Activated CD4-positive, alpha-beta memory T cell treated with anti-CD3 and anti-CD28 coated beads for 36 hours (primary cell): Measurements from ENCODE around the gene SDK2. TPM values are rescaled to one million over a fixed set of nuclear protein-coding genes. Genes with fewer than 3 reads are reported as not detected.
"Not testable (repeated sequence)": the region's sequence is repeated elsewhere in the genome, so short reads cannot be mapped to it uniquely, and the experiment has no call there.

Experiments used
- CTCF ChIA-PET: fragments of 350-600 bp; sonication (Branson Sonifier 250); formaldehyde crosslinking; loops from one replicate; lab custom pipeline; 2021; ENCODE audit warnings: antibody characterized with exemption, inconsistent platforms; lab: Charles Lee
- POLR2A ChIA-PET: fragments of 350-600 bp; sonication (Branson Sonifier 250); formaldehyde crosslinking; loops from one replicate; lab custom pipeline; 2021; ENCODE audit warnings: antibody characterized with exemption; lab: Charles Lee
- DNase-seq: peaks from one replicate; pipeline ENCODE4 v3.0.0-alpha.2; 2020
- H3K27ac Mint-ChIP-seq: one replicate; pipeline ENCODE4 v1.8.0; 2021; ENCODE audit warnings: mixed read lengths
- H3K27me3 Mint-ChIP-seq: one replicate; pipeline ENCODE4 v1.8.0; 2021; ENCODE audit warnings: mixed read lengths
- H3K36me3 Mint-ChIP-seq: one replicate; pipeline ENCODE4 v1.8.0; 2021; ENCODE audit warnings: mixed read lengths
- H3K4me1 Mint-ChIP-seq: one replicate; pipeline ENCODE4 v1.8.0; 2021; ENCODE audit warnings: low read depth, mixed read lengths
- H3K4me3 Mint-ChIP-seq: one replicate; pipeline ENCODE4 v1.8.0; 2021; ENCODE audit warnings: mild to moderate bottlenecking, mixed read lengths
- H3K9me3 Mint-ChIP-seq: one replicate; pipeline ENCODE4 v1.8.0; 2021; ENCODE audit warnings: mixed read lengths
- intact Hi-C: fragments of 100-400 bp; cut with micrococcal nuclease; formaldehyde crosslinking; loops from one replicate; pipeline ENCODE4 v1.15.1; 2023
- total RNA-seq, 2 experiments: library from RNA; stranded (reverse); gene quantifications; one replicate each; pipeline ENCODE4 v1.2.3, GENCODE V29; 2021

Gene SDK2
- total RNA-seq, 2 experiments from 2014 or later: 0.05 to 0.12 TPM

- ChIA-PET CTCF (interaction anchor here (2.9 kb wide), 1 partner anchor 10 kb away, joined by 15 read pairs; no protein-coding TSS in a partner anchor), POLR2A (no interaction called here)
- no peak overlapping the region for H3K27ac Mint-ChIP-seq
- no peak overlapping the region for H3K4me3 Mint-ChIP-seq
- no peaks in the 10 kb centered on the region for H3K9me3 Mint-ChIP-seq
- no peaks in the 10 kb centered on the region for H3K36me3 Mint-ChIP-seq
- no peak for DNase-seq
- no peaks in the 10 kb centered on the region for H3K4me1 Mint-ChIP-seq
- no peaks in the 10 kb centered on the region for H3K27me3 Mint-ChIP-seq
- intact Hi-C loops: no loop called here
These were observed 265.2 kb downstream of the SDK2 start for GRCh38 chr17:73378974-73379470.

- ChIA-PET POLR2A (no interaction called here), CTCF (interaction anchor here (0.7 to 1.2 kb wide), 2 partner anchors 121 to 391 kb away, joined by 5 read pairs; no protein-coding TSS in a partner anchor)
- Mint-ChIP-seq H3K36me3 (no peaks in the 10 kb centered on the region), H3K27ac (no peak overlapping the region), H3K4me3 (no peak overlapping the region), H3K27me3 (no peaks in the 10 kb centered on the region), H3K4me1 (no peaks in the 10 kb centered on the region), H3K9me3 (no peaks in the 10 kb centered on the region)
- intact Hi-C loops: no loop called here
- DNase-seq: no peak
These were observed 267.6 kb downstream of the SDK2 start for GRCh38 chr17:73376636-73377035.

GRCh38 chr17:73376152-73376551 is 268.1 kb downstream of the SDK2 start:
- Mint-ChIP-seq H3K27me3 (peaks cover 3% of the 10 kb centered on the region), H3K4me1 (no peaks in the 10 kb centered on the region), H3K36me3 (no peaks in the 10 kb centered on the region), H3K27ac (no peak overlapping the region), H3K4me3 (no peak overlapping the region), H3K9me3 (no peaks in the 10 kb centered on the region)
- ChIA-PET POLR2A (no interaction called here), CTCF (interaction anchor here (0.7 to 1.2 kb wide), 2 partner anchors 121 to 390 kb away, joined by 5 read pairs; no protein-coding TSS in a partner anchor)
- intact Hi-C loops: no loop called here
- no peak for DNase-seq

- DNase-seq: no peak
- no peaks in the 10 kb centered on the region for H3K36me3 Mint-ChIP-seq
- ChIA-PET CTCF (interaction anchor here (1.4 to 6.4 kb wide), 6 partner anchors 61 to 813 kb away, joined by 3 to 170 read pairs (median 50); partner anchors contain the start of gene CDC42EP4), POLR2A (no interaction called here)
- H3K27me3 Mint-ChIP-seq: peaks cover 6% of the 10 kb centered on the region
- intact Hi-C loops: loop anchor here (2.0 to 5.0 kb wide), 2 partner anchors 180 to 815 kb away; partner anchors contain the start of gene COG1
- no peaks in the 10 kb centered on the region for H3K4me1 Mint-ChIP-seq
- H3K27ac Mint-ChIP-seq: no peak overlapping the region
- no peak overlapping the region for H3K4me3 Mint-ChIP-seq
- no peaks in the 10 kb centered on the region for H3K9me3 Mint-ChIP-seq
These were observed 272.4 kb downstream of the SDK2 start for GRCh38 chr17:73371836-73372235.

- H3K9me3 Mint-ChIP-seq: no peaks in the 10 kb centered on the region
- no peaks in the 10 kb centered on the region for H3K36me3 Mint-ChIP-seq
- CTCF ChIA-PET: interaction anchor here (1.4 to 6.4 kb wide), 7 partner anchors 61 to 813 kb away, joined by 3 to 170 read pairs (median 38); partner anchors contain the start of gene CDC42EP4
- POLR2A ChIA-PET: no interaction called here
- intact Hi-C loops: loop anchor here (2.0 to 5.0 kb wide), 2 partner anchors 179 to 814 kb away; partner anchors contain the start of gene COG1
- DNase-seq: no peak
- H3K4me1 Mint-ChIP-seq: no peaks in the 10 kb centered on the region
- peaks cover 6% of the 10 kb centered on the region for H3K27me3 Mint-ChIP-seq
- no peak overlapping the region for H3K27ac Mint-ChIP-seq
- H3K4me3 Mint-ChIP-seq: no peak overlapping the region
These were observed 273.0 kb downstream of the SDK2 start for GRCh38 chr17:73371285-73371684.

- H3K9me3 Mint-ChIP-seq, POLR2A ChIA-PET, H3K4me3 Mint-ChIP-seq, H3K27me3 Mint-ChIP-seq, H3K4me1 Mint-ChIP-seq, H3K27ac Mint-ChIP-seq, H3K36me3 Mint-ChIP-seq: not testable (repeated sequence)
- intact Hi-C loops: loop anchor here (1.0 to 5.0 kb wide), 6 partner anchors 59 to 813 kb away; partner anchors contain the start of gene COG1
- CTCF ChIA-PET: interaction anchor here (0.6 to 6.4 kb wide), 51 partner anchors 9 to 811 kb away, joined by 3 to 170 read pairs (median 4); partner anchors contain the start of genes CDC42EP4 and CPSF4L
- peak; percentile 86 for DNase-seq
These were observed 274.3 kb downstream of the SDK2 start for GRCh38 chr17:73369817-73370490.

GRCh38 chr17:73369111-73369521 is 275.1 kb downstream of the SDK2 start:
- no peaks in the 10 kb centered on the region for H3K36me3 Mint-ChIP-seq
- no peak for DNase-seq
- H3K9me3 Mint-ChIP-seq: no peaks in the 10 kb centered on the region
- ChIA-PET POLR2A (no interaction called here), CTCF (interaction anchor here (1.2 to 6.4 kb wide), 12 partner anchors 10 to 810 kb away, joined by 3 to 170 read pairs (median 11); partner anchors contain the start of gene CDC42EP4)
- H3K4me1 Mint-ChIP-seq: no peaks in the 10 kb centered on the region
- H3K27me3 Mint-ChIP-seq: peaks cover 6% of the 10 kb centered on the region
- intact Hi-C loops: no loop called here
- H3K4me3 Mint-ChIP-seq: no peak overlapping the region
- H3K27ac Mint-ChIP-seq: no peak overlapping the region

- no peak overlapping the region for H3K4me3 Mint-ChIP-seq
- POLR2A ChIA-PET: no interaction called here
- H3K36me3 Mint-ChIP-seq: no peaks in the 10 kb centered on the region
- H3K27ac Mint-ChIP-seq: no peak overlapping the region
- DNase-seq: no peak
- no peaks in the 10 kb centered on the region for H3K4me1 Mint-ChIP-seq
- H3K27me3 Mint-ChIP-seq: peaks cover 6% of the 10 kb centered on the region
- CTCF ChIA-PET: interaction anchor here (2.4 to 6.4 kb wide), 3 partner anchors 11 to 642 kb away, joined by 15 to 170 read pairs (median 104); no protein-coding TSS in a partner anchor
- intact Hi-C loops: no loop called here
- no peaks in the 10 kb centered on the region for H3K9me3 Mint-ChIP-seq
These were observed 276.1 kb downstream of the SDK2 start for GRCh38 chr17:73368085-73368631.

- Mint-ChIP-seq H3K9me3 (no peaks in the 10 kb centered on the region), H3K4me3 (no peak overlapping the region), H3K4me1 (no peaks in the 10 kb centered on the region), H3K27me3 (peaks cover 2% of the 10 kb centered on the region), H3K36me3 (no peaks in the 10 kb centered on the region), H3K27ac (no peak overlapping the region)
- intact Hi-C loops: no loop called here
- no peak for DNase-seq
- ChIA-PET POLR2A (no interaction called here), CTCF (interaction anchor here (0.7 to 1.1 kb wide), 2 partner anchors 55 to 809 kb away, joined by 3 read pairs; no protein-coding TSS in a partner anchor)
These were observed 278.2 kb downstream of the SDK2 start for GRCh38 chr17:73365906-73366623.

- CTCF ChIA-PET: interaction anchor here (0.8 kb wide), 1 partner anchor 109 kb away, joined by 3 read pairs; no protein-coding TSS in a partner anchor
- H3K27me3 Mint-ChIP-seq: no peaks in the 10 kb centered on the region
- H3K9me3 Mint-ChIP-seq: no peaks in the 10 kb centered on the region
- no peaks in the 10 kb centered on the region for H3K4me1 Mint-ChIP-seq
- POLR2A ChIA-PET: no interaction called here
- no peak overlapping the region for H3K4me3 Mint-ChIP-seq
- H3K36me3 Mint-ChIP-seq: no peaks in the 10 kb centered on the region
- intact Hi-C loops: no loop called here
- DNase-seq: no peak
- H3K27ac Mint-ChIP-seq: no peak overlapping the region
These were observed 278.9 kb downstream of the SDK2 start for GRCh38 chr17:73365301-73365874.

GRCh38 chr17:73364155-73364522 is 280.1 kb downstream of the SDK2 start:
- POLR2A ChIA-PET: no interaction called here
- no peak for DNase-seq
- no peaks in the 10 kb centered on the region for H3K9me3 Mint-ChIP-seq
- H3K4me3 Mint-ChIP-seq: no peak overlapping the region
- CTCF ChIA-PET: no interaction called here
- H3K36me3 Mint-ChIP-seq: no peaks in the 10 kb centered on the region
- no peaks in the 10 kb centered on the region for H3K4me1 Mint-ChIP-seq
- H3K27ac Mint-ChIP-seq: no peak overlapping the region
- no peaks in the 10 kb centered on the region for H3K27me3 Mint-ChIP-seq
- intact Hi-C loops: no loop called here
